ENCODE data around the gene FRMPD4. TPM values are rescaled to one million over a fixed set of nuclear protein-coding genes. Genes with fewer than 3 reads are reported as not detected.

FRMPD4 gene
- total RNA-seq, 1 donor, result 1.8 TPM

GRCh38 chrX:12210196-12210815 is 72.0 kb downstream of the FRMPD4 start:
- Histone ChIP-seq H2AFZ (ENCODE audit: low read length) (peak overlapping the region; percentile 12), H3K27me3 (ENCODE audit: insufficient read depth, low read length) (no peaks in the 10 kb centered on the region), H3K36me3 (ENCODE audit: insufficient read depth, low read length) (no peaks in the 10 kb centered on the region), H3K9me3 (ENCODE audit: low read depth, low read length) (no peaks in the 10 kb centered on the region), H3K4me2 (ENCODE audit: insufficient read depth, low read length) (peak overlapping the region; percentile 60), H3K27ac (ENCODE audit: low read depth, low read length) (peak overlapping the region; percentile 79), H3K4me1 (ENCODE audit: insufficient read depth, low read length) (peaks cover 12% of the 10 kb centered on the region), H4K20me1 (ENCODE audit: insufficient read depth, low read length) (no peaks in the 10 kb centered on the region), H3K79me2 (ENCODE audit: insufficient read depth, low read length) (no peaks in the 10 kb centered on the region), H3K4me3 (ENCODE audit: insufficient read depth, low read length) (peak overlapping the region; percentile 39)
- TF ChIP-seq CTCF (IDR thresholded peaks at IDR 0.05; ENCODE audit: extremely low read depth, low read depth, low read length), result no peak
- DNase-seq (ENCODE audit: insufficient read length, low spot score, missing footprints), result no peak

DNA sequence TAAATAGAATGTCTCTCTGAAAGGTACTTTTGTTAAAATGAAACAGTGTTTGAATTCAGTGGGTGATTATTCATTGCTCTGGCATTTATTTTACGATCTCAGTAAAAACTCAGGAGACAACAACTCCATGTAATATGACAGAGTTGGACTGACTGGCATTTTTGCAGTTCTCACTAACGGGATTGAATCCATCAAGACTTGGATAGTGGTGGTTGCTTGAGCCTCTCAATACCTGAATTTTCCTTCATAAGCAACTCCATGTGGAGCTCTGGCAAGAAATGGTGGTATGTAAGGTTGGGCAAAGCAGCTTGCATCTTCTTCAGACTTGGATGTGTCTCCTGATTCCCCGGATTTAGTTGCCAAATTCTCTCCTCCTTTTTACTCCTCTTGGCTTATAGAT is 72.7 kb downstream of the FRMPD4 start:
- Histone ChIP-seq H3K4me2 (ENCODE audit: insufficient read depth, low read length) (peak overlapping the region; percentile 60), H3K36me3 (ENCODE audit: insufficient read depth, low read length) (no peaks in the 10 kb centered on the region), H2AFZ (ENCODE audit: low read length) (peak overlapping the region; percentile 60), H3K9me3 (ENCODE audit: low read depth, low read length) (no peaks in the 10 kb centered on the region), H3K27me3 (ENCODE audit: insufficient read depth, low read length) (no peaks in the 10 kb centered on the region), H3K4me1 (ENCODE audit: insufficient read depth, low read length) (peaks cover 12% of the 10 kb centered on the region), H4K20me1 (ENCODE audit: insufficient read depth, low read length) (no peaks in the 10 kb centered on the region), H3K27ac (ENCODE audit: low read depth, low read length) (peak overlapping the region; percentile 79), H3K4me3 (ENCODE audit: insufficient read depth, low read length) (peak overlapping the region; percentile 39), H3K79me2 (ENCODE audit: insufficient read depth, low read length) (no peaks in the 10 kb centered on the region)
- no peak for TF ChIP-seq CTCF (IDR thresholded peaks at IDR 0.05; ENCODE audit: extremely low read depth, low read depth, low read length)
- no peak for DNase-seq (ENCODE audit: insufficient read length, low spot score, missing footprints)

DNA sequence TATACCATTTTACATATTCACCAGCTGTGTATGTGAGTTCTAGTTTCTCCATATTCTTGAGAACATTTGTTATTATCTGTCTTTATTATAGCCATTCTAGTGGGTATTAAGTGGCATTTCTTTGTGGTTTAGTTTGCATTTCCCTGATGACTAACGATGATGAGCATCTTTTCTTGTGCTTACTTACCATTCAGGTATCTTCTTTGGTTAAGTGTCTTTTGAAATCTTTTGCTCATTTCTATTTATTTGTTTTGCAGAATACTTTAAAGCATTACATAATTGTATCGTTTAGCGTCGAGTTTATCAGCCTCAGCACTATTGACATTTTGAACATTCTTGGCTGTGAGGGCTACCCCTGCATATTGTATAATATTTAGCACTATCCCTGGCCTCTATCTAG is 85.4 kb downstream of the FRMPD4 start:
- peak; percentile 39 for DNase-seq (ENCODE audit: insufficient read length, low spot score, missing footprints)
- no peak for TF ChIP-seq CTCF (IDR thresholded peaks at IDR 0.05; ENCODE audit: extremely low read depth, low read depth, low read length)
- Histone ChIP-seq H3K4me3 (ENCODE audit: insufficient read depth, low read length) (no peak overlapping the region), H3K79me2 (ENCODE audit: insufficient read depth, low read length) (no peaks in the 10 kb centered on the region), H2AFZ (ENCODE audit: low read length) (no peak overlapping the region), H3K27me3 (ENCODE audit: insufficient read depth, low read length) (no peaks in the 10 kb centered on the region), H3K36me3 (ENCODE audit: insufficient read depth, low read length) (no peaks in the 10 kb centered on the region), H4K20me1 (ENCODE audit: insufficient read depth, low read length) (no peaks in the 10 kb centered on the region), H3K27ac (ENCODE audit: low read depth, low read length) (no peak overlapping the region), H3K4me2 (ENCODE audit: insufficient read depth, low read length) (no peak overlapping the region), H3K9me3 (ENCODE audit: low read depth, low read length) (no peaks in the 10 kb centered on the region), H3K4me1 (ENCODE audit: insufficient read depth, low read length) (no peaks in the 10 kb centered on the region)

DNA sequence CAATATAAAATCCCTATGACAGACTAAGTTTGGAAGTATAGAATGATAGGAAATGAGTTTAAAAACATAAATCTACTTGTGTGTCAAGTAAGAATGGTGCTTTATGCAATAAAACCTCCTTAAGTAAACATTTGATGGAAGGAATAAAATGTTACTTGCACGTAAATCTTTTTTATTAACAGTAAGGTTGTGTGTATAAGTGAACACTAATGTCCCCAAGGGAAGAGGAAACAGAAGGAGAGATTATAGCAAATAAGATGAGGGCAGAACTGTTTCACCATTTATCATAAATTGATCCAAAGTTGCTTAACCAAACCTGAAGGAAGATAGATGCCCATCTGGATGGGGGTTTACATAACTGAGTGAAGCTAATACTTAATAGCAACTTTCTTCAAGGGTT is 86.8 kb downstream of the FRMPD4 start:
- Histone ChIP-seq H3K4me1 (ENCODE audit: insufficient read depth, low read length) (no peaks in the 10 kb centered on the region), H3K4me2 (ENCODE audit: insufficient read depth, low read length) (no peak overlapping the region), H3K4me3 (ENCODE audit: insufficient read depth, low read length) (no peak overlapping the region), H3K9me3 (ENCODE audit: low read depth, low read length) (no peaks in the 10 kb centered on the region), H3K27ac (ENCODE audit: low read depth, low read length) (no peak overlapping the region), H3K79me2 (ENCODE audit: insufficient read depth, low read length) (no peaks in the 10 kb centered on the region), H2AFZ (ENCODE audit: low read length) (no peak overlapping the region), H3K27me3 (ENCODE audit: insufficient read depth, low read length) (no peaks in the 10 kb centered on the region), H3K36me3 (ENCODE audit: insufficient read depth, low read length) (no peaks in the 10 kb centered on the region), H4K20me1 (ENCODE audit: insufficient read depth, low read length) (no peaks in the 10 kb centered on the region)
- no peak for DNase-seq (ENCODE audit: insufficient read length, low spot score, missing footprints)
- TF ChIP-seq CTCF (IDR thresholded peaks at IDR 0.05; ENCODE audit: extremely low read depth, low read depth, low read length), result no peak

Data from osteoblast (primary cell).